ENCODE data around the gene MYRFL. TPM values are rescaled to one million over a fixed set of nuclear protein-coding genes. Genes with fewer than 3 reads are reported as not detected.

Gene MYRFL
- total RNA-seq, 4 donors from 2014 or later: 1.1 TPM; not detected in 3

GRCh38 chr12:69961246-69961645, 136.2 kb downstream of the MYRFL start:
- intact Hi-C loops (cut with DNase I; ENCODE audit: low total_unique reads) (no loop called here), in situ Hi-C loops (cut with MboI; ENCODE audit: low sequenced_read_pairs in 4 of 4) (no loop called here)
- no peak for ATAC-seq
- H3K4me3 ChIP-seq: no peak overlapping the region
- H3K9me3 ChIP-seq: no peaks in the 10 kb centered on the region
- no peak for TF ChIP-seq POLR2A (IDR thresholded peaks at IDR 0.05)
- TF ChIP-seq, protein P1, sequence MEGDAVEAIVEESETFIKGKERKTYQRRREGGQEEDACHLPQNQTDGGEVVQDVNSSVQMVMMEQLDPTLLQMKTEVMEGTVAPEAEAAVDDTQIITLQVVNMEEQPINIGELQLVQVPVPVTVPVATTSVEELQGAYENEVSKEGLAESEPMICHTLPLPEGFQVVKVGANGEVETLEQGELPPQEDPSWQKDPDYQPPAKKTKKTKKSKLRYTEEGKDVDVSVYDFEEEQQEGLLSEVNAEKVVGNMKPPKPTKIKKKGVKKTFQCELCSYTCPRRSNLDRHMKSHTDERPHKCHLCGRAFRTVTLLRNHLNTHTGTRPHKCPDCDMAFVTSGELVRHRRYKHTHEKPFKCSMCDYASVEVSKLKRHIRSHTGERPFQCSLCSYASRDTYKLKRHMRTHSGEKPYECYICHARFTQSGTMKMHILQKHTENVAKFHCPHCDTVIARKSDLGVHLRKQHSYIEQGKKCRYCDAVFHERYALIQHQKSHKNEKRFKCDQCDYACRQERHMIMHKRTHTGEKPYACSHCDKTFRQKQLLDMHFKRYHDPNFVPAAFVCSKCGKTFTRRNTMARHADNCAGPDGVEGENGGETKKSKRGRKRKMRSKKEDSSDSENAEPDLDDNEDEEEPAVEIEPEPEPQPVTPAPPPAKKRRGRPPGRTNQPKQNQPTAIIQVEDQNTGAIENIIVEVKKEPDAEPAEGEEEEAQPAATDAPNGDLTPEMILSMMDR (IDR thresholded peaks at IDR 0.05 in 4 of 5, conservative IDR thresholded peaks at IDR 0.05 in 1 of 5): no peak
- no peaks in the 10 kb centered on the region for H3K4me1 ChIP-seq
- DNase-seq: no peak
- no peaks in the 10 kb centered on the region for H3K27me3 ChIP-seq
- no peaks in the 10 kb centered on the region for H3K36me3 ChIP-seq
- no peak overlapping the region for H3K27ac ChIP-seq

DNA sequence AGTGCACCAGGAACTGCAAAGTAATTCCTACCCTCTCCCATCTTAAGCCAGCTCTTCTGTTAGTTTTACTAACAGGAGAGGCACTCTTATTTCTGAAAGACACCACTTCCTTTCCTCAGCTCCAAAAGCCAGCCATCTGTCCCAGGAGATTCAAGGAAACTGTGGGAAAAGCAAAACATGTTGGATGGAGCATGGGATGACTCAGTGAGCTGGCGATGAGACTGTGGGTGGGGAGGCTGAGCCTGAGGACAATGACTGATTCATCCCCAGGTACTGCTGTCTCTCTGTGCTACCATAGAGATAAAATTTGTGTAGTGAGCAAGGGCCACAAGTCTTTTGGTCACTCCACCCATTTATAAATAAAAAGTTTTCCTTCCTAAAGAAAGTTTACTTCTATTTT, 141.4 kb downstream of the MYRFL start:
- no peak for TF ChIP-seq POLR2A (IDR thresholded peaks at IDR 0.05)
- TF ChIP-seq, protein P1 (IDR thresholded peaks at IDR 0.05 in 4 of 5, conservative IDR thresholded peaks at IDR 0.05 in 1 of 5): no peak
- H3K27ac ChIP-seq: peak overlapping the region in 2 of 4 donors; percentile 31 to 51
- peaks cover 0 to 5% of the 10 kb centered on the region in 2 donors for H3K4me1 ChIP-seq
- peak; percentile 42 to 71 for DNase-seq
- intact Hi-C loops (cut with DNase I; ENCODE audit: low total_unique reads): no loop called here
- no peak overlapping the region for H3K4me3 ChIP-seq
- no peaks in the 10 kb centered on the region for H3K27me3 ChIP-seq
- peak; percentile 78 to 86 for ATAC-seq
- no peaks in the 10 kb centered on the region for H3K9me3 ChIP-seq
- in situ Hi-C loops (cut with MboI; ENCODE audit: low sequenced_read_pairs in 4 of 4): no loop called here
- no peaks in the 10 kb centered on the region for H3K36me3 ChIP-seq

- intact Hi-C loops (cut with DNase I; ENCODE audit: low total_unique reads) (no loop called here), in situ Hi-C loops (cut with MboI; ENCODE audit: low sequenced_read_pairs in 4 of 4) (no loop called here)
- TF ChIP-seq, protein P1 (IDR thresholded peaks at IDR 0.05 in 4 of 5, conservative IDR thresholded peaks at IDR 0.05 in 1 of 5): no peak
- TF ChIP-seq POLR2A (IDR thresholded peaks at IDR 0.05): no peak
- peaks cover 0 to 5% of the 10 kb centered on the region in 2 donors for H3K4me1 ChIP-seq
- H3K4me3 ChIP-seq: no peak overlapping the region
- H3K27me3 ChIP-seq: no peaks in the 10 kb centered on the region
- DNase-seq (no peak), ATAC-seq (peak in 1 of 2 donors; percentile 55)
- no peaks in the 10 kb centered on the region for H3K36me3 ChIP-seq
- peak overlapping the region in 2 of 4 donors; percentile 31 to 51 for H3K27ac ChIP-seq
- no peaks in the 10 kb centered on the region for H3K9me3 ChIP-seq
These were observed 141.8 kb downstream of the MYRFL start for GRCh38 chr12:69966839-69967238.

GRCh38 chr12:69969011-69969410, 144.0 kb downstream of the MYRFL start:
- intact Hi-C loops (cut with DNase I; ENCODE audit: low total_unique reads) (no loop called here), in situ Hi-C loops (cut with MboI; ENCODE audit: low sequenced_read_pairs in 4 of 4) (no loop called here)
- H3K27me3 ChIP-seq: no peaks in the 10 kb centered on the region
- no peak for DNase-seq
- TF ChIP-seq POLR2A (IDR thresholded peaks at IDR 0.05): no peak
- TF ChIP-seq, protein P1 (IDR thresholded peaks at IDR 0.05 in 4 of 5, conservative IDR thresholded peaks at IDR 0.05 in 1 of 5): no peak
- no peak overlapping the region for H3K27ac ChIP-seq
- H3K4me3 ChIP-seq: no peak overlapping the region
- no peak for ATAC-seq
- H3K9me3 ChIP-seq: no peaks in the 10 kb centered on the region
- H3K4me1 ChIP-seq: peaks cover 0 to 5% of the 10 kb centered on the region in 2 donors
- H3K36me3 ChIP-seq: no peaks in the 10 kb centered on the region

DNA sequence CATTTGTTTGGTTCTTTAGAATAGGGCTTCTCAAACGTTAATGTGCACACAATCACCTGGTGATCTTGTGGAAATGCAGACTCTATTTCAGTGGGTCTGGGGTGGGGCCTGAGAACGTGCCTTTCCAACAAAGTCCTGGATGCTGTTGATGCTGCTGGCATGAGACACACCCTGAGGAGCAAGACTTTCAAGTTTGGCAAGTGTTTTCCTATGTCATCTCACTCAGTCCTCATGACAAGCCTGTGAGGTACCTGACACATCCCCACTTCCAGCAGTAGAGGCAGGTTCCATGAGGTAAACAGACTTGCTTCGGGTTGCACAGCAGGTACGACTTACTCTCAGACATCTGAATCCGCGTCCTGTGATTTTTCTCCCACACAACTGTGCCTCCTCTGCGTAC, 147.1 kb downstream of the MYRFL start:
- no peak for ATAC-seq
- no peak for TF ChIP-seq POLR2A (IDR thresholded peaks at IDR 0.05)
- TF ChIP-seq, protein P1 (IDR thresholded peaks at IDR 0.05 in 4 of 5, conservative IDR thresholded peaks at IDR 0.05 in 1 of 5): no peak
- intact Hi-C loops (cut with DNase I; ENCODE audit: low total_unique reads): no loop called here
- Histone ChIP-seq H3K27me3 (no peaks in the 10 kb centered on the region), H3K4me1 (no peaks in the 10 kb centered on the region), H3K9me3 (no peaks in the 10 kb centered on the region), H3K4me3 (no peak overlapping the region), H3K27ac (no peak overlapping the region), H3K36me3 (no peaks in the 10 kb centered on the region)
- in situ Hi-C loops (cut with MboI; ENCODE audit: low sequenced_read_pairs in 4 of 4): no loop called here
- DNase-seq: no peak
